HEK293T (cell line): Measurements from ENCODE around the gene IGF2BP2.

ENCODE experiments used
- CTBP1 ChIP-seq: fragments of 450-650 bp; IDR thresholded peaks from 2 replicates; pipeline ENCODE4 v1.6.1; 2016; ENCODE audit warnings: borderline replicate concordance
- ELF4 ChIP-seq: fragments of 450-650 bp; IDR thresholded peaks from 2 replicates; pipeline ENCODE4 v1.6.1; 2017; ENCODE audit warnings: antibody characterized with exemption
- FOXK2 ChIP-seq: fragments of 450-650 bp; IDR thresholded peaks from 2 replicates; pipeline ENCODE4 v1.6.1; 2016; ENCODE audit warnings: mild to moderate bottlenecking
- FOXM1 ChIP-seq: fragments of 450-650 bp; IDR thresholded peaks from 2 replicates; pipeline ENCODE4 v1.6.1; 2017; ENCODE audit warnings: mild to moderate bottlenecking, borderline replicate concordance
- SP1 ChIP-seq: fragments of 450-650 bp; IDR thresholded peaks from 2 replicates; pipeline ENCODE4 v1.6.1; 2017
- SUZ12 ChIP-seq: fragments of 450-650 bp; IDR thresholded peaks from 2 replicates; pipeline ENCODE4 v1.6.1; 2016; ENCODE audit warnings: mild to moderate bottlenecking
- TARDBP ChIP-seq: fragments of 450-650 bp; IDR thresholded peaks from 2 replicates; pipeline ENCODE4 v1.6.1; 2016
- TF ChIP-seq, protein P1 (sequence below): fragments of 450-650 bp; IDR thresholded peaks from 2 replicates; pipeline ENCODE4 v1.6.1; 2016

DNA sequence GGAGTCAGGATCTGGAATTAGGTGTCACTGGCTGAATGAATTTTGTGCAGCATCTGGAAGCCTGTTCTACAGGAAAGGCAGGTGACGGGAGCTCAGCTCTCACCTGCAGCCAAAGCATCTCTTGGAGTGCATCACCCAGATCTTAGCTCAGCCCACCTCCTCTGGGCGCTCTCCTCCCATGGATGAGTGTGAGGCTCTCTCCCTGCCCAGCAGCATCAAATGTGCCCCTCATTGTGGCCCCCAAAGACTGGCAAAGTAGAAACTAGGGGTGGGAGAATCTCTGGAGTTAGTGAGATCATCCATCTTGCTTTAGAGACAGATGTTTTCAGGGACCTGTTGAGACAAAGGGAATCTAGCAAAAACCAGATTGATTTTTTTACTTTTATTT, 170.1 kb downstream of the IGF2BP2 start:
- TF ChIP-seq SP1 (no peak), FOXM1 (no peak), SUZ12 (no peak), TARDBP (no peak), FOXK2 (no peak), ELF4 (no peak), CTBP1 (no peak)
- TF ChIP-seq, protein P1, sequence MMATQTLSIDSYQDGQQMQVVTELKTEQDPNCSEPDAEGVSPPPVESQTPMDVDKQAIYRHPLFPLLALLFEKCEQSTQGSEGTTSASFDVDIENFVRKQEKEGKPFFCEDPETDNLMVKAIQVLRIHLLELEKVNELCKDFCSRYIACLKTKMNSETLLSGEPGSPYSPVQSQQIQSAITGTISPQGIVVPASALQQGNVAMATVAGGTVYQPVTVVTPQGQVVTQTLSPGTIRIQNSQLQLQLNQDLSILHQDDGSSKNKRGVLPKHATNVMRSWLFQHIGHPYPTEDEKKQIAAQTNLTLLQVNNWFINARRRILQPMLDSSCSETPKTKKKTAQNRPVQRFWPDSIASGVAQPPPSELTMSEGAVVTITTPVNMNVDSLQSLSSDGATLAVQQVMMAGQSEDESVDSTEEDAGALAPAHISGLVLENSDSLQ, result no peak
